ENCODE measurements around the gene CCR5AS.

The CCR5AS gene

GRCh38 chr3:46368569-46368968 is 38.3 kb downstream of the CCR5AS start:
- Histone ChIP-seq H2AK5ac (ENCODE audit: insufficient read length, low read length) (no peak overlapping the region), H2AFZ (ENCODE audit: low read length) (no peak overlapping the region), H2BK120ac (ENCODE audit: low read depth, low read length, poor library complexity, severe bottlenecking) (no peak overlapping the region), H4K8ac (replicated peaks; ENCODE audit: insufficient read length, low read depth, low read length) (no peak overlapping the region), H3K4ac (ENCODE audit: low read depth, low read length) (no peak overlapping the region), H4K91ac (ENCODE audit: insufficient read length, low read depth, low read length) (no peak overlapping the region), H3K27ac (ENCODE audit: insufficient read length, low read depth, low read length) (no peak overlapping the region), H3K23me2 (ENCODE audit: insufficient read length, low read depth, low read length, poor library complexity, severe bottlenecking) (no peaks in the 10 kb centered on the region), H2BK5ac (ENCODE audit: insufficient read length, low read length) (no peak overlapping the region), H2BK12ac (ENCODE audit: insufficient read length, low read depth, low read length) (no peak overlapping the region), H3K4me1 (ENCODE audit: insufficient read depth, low read length) (no peaks in the 10 kb centered on the region; the same call in 1 of the 2 replicates), H3K79me1 (ENCODE audit: insufficient read depth, low read depth, low read length, poor library complexity, severe bottlenecking) (no peaks in the 10 kb centered on the region), H4K20me1 (ENCODE audit: control insufficient read depth, insufficient read depth, insufficient read length) (no peaks in the 10 kb centered on the region), H3K9ac (ENCODE audit: extremely low read depth, insufficient read length, low read length) (no peak overlapping the region), H2BK20ac (ENCODE audit: low read depth, low read length, poor library complexity, severe bottlenecking) (no peak overlapping the region), H3K23ac (ENCODE audit: insufficient read length, low read depth, low read length) (no peak overlapping the region), H4K5ac (ENCODE audit: insufficient read length, low read depth, low read length) (no peak overlapping the region), H3K14ac (ENCODE audit: insufficient read depth, low read length) (no peak overlapping the region), H3K56ac (ENCODE audit: insufficient read length, low read depth, low read length) (no peak overlapping the region), H3K9me3 (ENCODE audit: control insufficient read depth, low read depth, low read length) (no peaks in the 10 kb centered on the region), H3K18ac (ENCODE audit: insufficient read length, low read depth, low read length) (no peak overlapping the region), H3T11ph (ENCODE audit: low read length) (no peak overlapping the region), H3K27me3 (ENCODE audit: insufficient read depth, low read length) (no peaks in the 10 kb centered on the region), H3K4me2 (ENCODE audit: insufficient read depth, insufficient read length, low read length) (no peak overlapping the region), H3K79me2 (ENCODE audit: insufficient read depth, low read length) (no peaks in the 10 kb centered on the region), H2BK15ac (ENCODE audit: low read depth, low read length) (no peak overlapping the region)
- DNase-seq, result peak; percentile 77
- Mint-ChIP-seq H3K9me3 (no peaks in the 10 kb centered on the region), H3K36me3 (ENCODE audit: insufficient read depth in 1 of 3, low read depth in 3 of 3) (no peaks in the 10 kb centered on the region), H3K4me3 (no peak overlapping the region), H3K4me1 (no peaks in the 10 kb centered on the region; a peak in 1 of 4 replicates), H3K27ac (no peak overlapping the region), H3K27me3 (ENCODE audit: low read depth) (peaks cover 12% of the 10 kb centered on the region)
- TF ChIP-seq, protein P1, sequence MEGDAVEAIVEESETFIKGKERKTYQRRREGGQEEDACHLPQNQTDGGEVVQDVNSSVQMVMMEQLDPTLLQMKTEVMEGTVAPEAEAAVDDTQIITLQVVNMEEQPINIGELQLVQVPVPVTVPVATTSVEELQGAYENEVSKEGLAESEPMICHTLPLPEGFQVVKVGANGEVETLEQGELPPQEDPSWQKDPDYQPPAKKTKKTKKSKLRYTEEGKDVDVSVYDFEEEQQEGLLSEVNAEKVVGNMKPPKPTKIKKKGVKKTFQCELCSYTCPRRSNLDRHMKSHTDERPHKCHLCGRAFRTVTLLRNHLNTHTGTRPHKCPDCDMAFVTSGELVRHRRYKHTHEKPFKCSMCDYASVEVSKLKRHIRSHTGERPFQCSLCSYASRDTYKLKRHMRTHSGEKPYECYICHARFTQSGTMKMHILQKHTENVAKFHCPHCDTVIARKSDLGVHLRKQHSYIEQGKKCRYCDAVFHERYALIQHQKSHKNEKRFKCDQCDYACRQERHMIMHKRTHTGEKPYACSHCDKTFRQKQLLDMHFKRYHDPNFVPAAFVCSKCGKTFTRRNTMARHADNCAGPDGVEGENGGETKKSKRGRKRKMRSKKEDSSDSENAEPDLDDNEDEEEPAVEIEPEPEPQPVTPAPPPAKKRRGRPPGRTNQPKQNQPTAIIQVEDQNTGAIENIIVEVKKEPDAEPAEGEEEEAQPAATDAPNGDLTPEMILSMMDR (conservative IDR thresholded peaks at IDR 0.05), result peak; percentile 65; the same call in 2 of the 3 replicates
- no CpG with 5 or more reads among the region's 7 CpGs for WGBS (ENCODE audit: extremely low coverage, insufficient read length, low lambda C conversion rate)
